Endothelial cell of umbilical vein (primary cell): ENCODE measurements around the gene KIF3A. TPM values are rescaled to one million over a fixed set of nuclear protein-coding genes. Genes with fewer than 3 reads are reported as not detected.

ENCODE experiments used
- BruUV-seq: library from RNA; stranded (reverse); fragments of 400-500 nt; replicated peaks from 2 replicates; lab custom pipeline; 2021; lab: Mats Ljungman, UMichigan
- CTCF ChIA-PET: fragments of 300-600, 350-600 bp; sonication (Branson Sonifier 250); formaldehyde crosslinking; loops from one replicate; lab custom pipeline; 2021; ENCODE audit warnings: antibody characterized with exemption, inconsistent platforms; lab: Charles Lee
- POLR2A ChIA-PET: fragments of 300-600, 350-600 bp; sonication (Branson Sonifier 250); formaldehyde crosslinking; loops from one replicate; lab custom pipeline; 2021; ENCODE audit warnings: antibody characterized with exemption, inconsistent platforms; lab: Charles Lee
- DNase-seq: peaks from one replicate; pipeline ENCODE4 v3.0.0-alpha.2; 2011; ENCODE audit warnings: low read depth, low spot score
- FAIRE-seq: peaks from 2 replicates; lab custom pipeline; 2011; peaks lifted over from hg19 to GRCh38; lab: Jason Lieb, UNC
- H2AFZ ChIP-seq: 2 replicates; pipeline ENCODE4 v1.6.0; 2012; ENCODE audit warnings: low read depth, low read length, control low read depth, inconsistent platforms
- H3K27ac ChIP-seq: 2 replicates; pipeline ENCODE4 v1.5.1; 2011; ENCODE audit warnings: low read depth, mild to moderate bottlenecking, control low read depth, low read length, moderate library complexity; ENCODE audit not compliant: insufficient read depth
- H3K27me3 ChIP-seq, 2 experiments: 2 replicates each; pipeline versions ENCODE4 v1.6.0 to v1.6.1; 2011; ENCODE audit warnings: low read length in 2 of 2, mixed read lengths in 1 of 2; ENCODE audit not compliant: control insufficient read depth in 2 of 2, insufficient read depth in 2 of 2
- H3K36me3 ChIP-seq, 2 experiments: 2 replicates in 1 of 2; 3 replicates in 1 of 2; pipeline ENCODE4 v1.5.1; 2011; ENCODE audit warnings: low read length in 2 of 2, mild to moderate bottlenecking in 1 of 2, moderate library complexity in 1 of 2; ENCODE audit not compliant: control insufficient read depth in 2 of 2, insufficient read depth in 2 of 2; ENCODE audit errors: extremely low read depth in 1 of 2
- H3K4me1 ChIP-seq: 3 replicates; pipeline ENCODE4 v1.5.1; 2011; ENCODE audit warnings: mild to moderate bottlenecking, low read length; ENCODE audit not compliant: control insufficient read depth, insufficient read depth; ENCODE audit errors: extremely low read depth
- H3K4me2 ChIP-seq: 2 replicates; pipeline ENCODE4 v1.6.1; 2011; ENCODE audit warnings: low read length, control low read depth, mixed read lengths; ENCODE audit not compliant: insufficient read depth
- H3K4me3 ChIP-seq, 3 experiments: fragments of 200-600 bp in 1 of 3; sonication (generic), shearing (Covaris generic) in 1 of 3; replicated peaks in 1 of 3; 2 replicates each; pipeline ENCODE4 v1.5.1; 2011 to 2016; ENCODE audit warnings: control low read depth in 3 of 3, low read length in 3 of 3, mild to moderate bottlenecking in 2 of 3, inconsistent platforms in 1 of 3, low read depth in 1 of 3, moderate library complexity in 1 of 3; ENCODE audit not compliant: insufficient read depth in 1 of 3
- H3K79me2 ChIP-seq: 2 replicates; pipeline ENCODE4 v1.6.0; 2012; ENCODE audit warnings: low read length, inconsistent platforms; ENCODE audit not compliant: control insufficient read depth, insufficient read depth
- H3K9ac ChIP-seq: replicated peaks from 2 replicates; pipeline ENCODE3; 2011; ENCODE audit warnings: low read length, control low read depth; ENCODE audit not compliant: insufficient read depth; ENCODE audit errors: extremely low read depth
- H3K9me1 ChIP-seq: replicated peaks from 3 replicates; pipeline ENCODE4 v1.6.0; 2011; ENCODE audit warnings: mild to moderate bottlenecking, low read length; ENCODE audit not compliant: control insufficient read depth, insufficient read depth; ENCODE audit errors: extremely low read depth
- H3K9me3 ChIP-seq: replicated peaks from 2 replicates; pipeline ENCODE4 v1.5.1; 2012; ENCODE audit warnings: low read length, inconsistent platforms; ENCODE audit not compliant: control insufficient read depth, insufficient read depth
- H4K20me1 ChIP-seq: replicated peaks from 2 replicates; pipeline ENCODE3; 2011; ENCODE audit warnings: mild to moderate bottlenecking, low read length; ENCODE audit not compliant: control insufficient read depth, insufficient read depth; ENCODE audit errors: extremely low read depth
- EZH2 ChIP-seq: IDR thresholded peaks from 2 replicates; pipeline ENCODE4 v1.6.1; 2012; ENCODE audit warnings: borderline replicate concordance, low read depth, mild to moderate bottlenecking, moderate library complexity, low read length, inconsistent platforms; ENCODE audit not compliant: severe bottlenecking
- FOS ChIP-seq: IDR thresholded peaks from 2 replicates; pipeline ENCODE4 v1.6.1; 2011; ENCODE audit warnings: mild to moderate bottlenecking, low read length, moderate library complexity, borderline replicate concordance; ENCODE audit not compliant: insufficient read depth
- GATA2 ChIP-seq: IDR thresholded peaks from 2 replicates; pipeline ENCODE4 v1.7.0; 2011; ENCODE audit warnings: low read depth, mild to moderate bottlenecking, moderate library complexity, mixed read lengths, low read length; ENCODE audit not compliant: insufficient read length, insufficient read depth
- JUN ChIP-seq: IDR thresholded peaks from 2 replicates; pipeline ENCODE4 v1.6.1; 2011; ENCODE audit warnings: borderline replicate concordance, low read depth; ENCODE audit not compliant: insufficient read length, insufficient read depth
- MYC ChIP-seq: IDR thresholded peaks from one replicate; pipeline ENCODE4 v1.6.1; 2011; ENCODE audit warnings: mild to moderate bottlenecking, low read depth, low read length
- POLR2A ChIP-seq: IDR thresholded peaks from 2 replicates; pipeline ENCODE4 v1.6.1; 2012; ENCODE audit warnings: low read depth, mild to moderate bottlenecking, control low read depth, low read length
- POLR2AphosphoS5 ChIP-seq: IDR thresholded peaks from 2 replicates; pipeline ENCODE4 v1.6.1; 2012; ENCODE audit warnings: low read depth, mild to moderate bottlenecking, control low read depth, low read length, moderate library complexity; ENCODE audit not compliant: insufficient read depth
- dilution Hi-C: fragments of 300-500 bp; cut with MboI; formaldehyde crosslinking; loops from one replicate; pipeline ENCODE4 v1.15.0; 2019; ENCODE audit warnings: low sequenced_read_pairs; ENCODE audit not compliant: extremely low pct_ligation_motif_present
- intact Hi-C: fragments of 100-400 bp; cut with micrococcal nuclease; formaldehyde crosslinking; loops from one replicate; pipeline ENCODE4 v1.10.0; 2022
- polyA plus RNA-seq, 4 experiments: library from polyadenylated mRNA; depleted of rRNA in 3 of 4; stranded (reverse) in 3 of 4; unstranded in 1 of 4; fragments of >200 nt; gene quantifications; 2 replicates each; pipeline versions ENCODE4 v1.2.1 to v1.2.3, GENCODE V29; 2011 to 2012; ENCODE audit warnings: missing spikeins in 1 of 4
- total RNA-seq: library from RNA; stranded (reverse); gene quantifications from 2 replicates; pipeline ENCODE4 v1.2.3, GENCODE V29; 2021
- TF ChIP-seq, protein P1 (sequence below), 2 donors: IDR thresholded peaks; 1 replicate in 1 of 2; 2 replicates in 1 of 2; pipeline ENCODE4 v1.5.1; 2011; ENCODE audit warnings: low read length in 2 of 2, mild to moderate bottlenecking in 2 of 2, moderate library complexity in 2 of 2, control low read depth in 1 of 2, inconsistent platforms in 1 of 2, low read depth in 1 of 2; ENCODE audit not compliant: insufficient read depth in 1 of 2; ENCODE audit errors: extremely low read depth in 1 of 2
- TF ChIP-seq, protein P2 (sequence below): IDR thresholded peaks from 2 replicates; pipeline ENCODE4 v1.6.1; 2011; ENCODE audit not compliant: insufficient read depth, insufficient read length

Gene KIF3A
- total and polyA plus RNA-seq, 2 donors (not counting 3 experiments of a cell fraction or from before 2014, with no cell fraction given): 3.3 to 11.2 TPM

DNA sequence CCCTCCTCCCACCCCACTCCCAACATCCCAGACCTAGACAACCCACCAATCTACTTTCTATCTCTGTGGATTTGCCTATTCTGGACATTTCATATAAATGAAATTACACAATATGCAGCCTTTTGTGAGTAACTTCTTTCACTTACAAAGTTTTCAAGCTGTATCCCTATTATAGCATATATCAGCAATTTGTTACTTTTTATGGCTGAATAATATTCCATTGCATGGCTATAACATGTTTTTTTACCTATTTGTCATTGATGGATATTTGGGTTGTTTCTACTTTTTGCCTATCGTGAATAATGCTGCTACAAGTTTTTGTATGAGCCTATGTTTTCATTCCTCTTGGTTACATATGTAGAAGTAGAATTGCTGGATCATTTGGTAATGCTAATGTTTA is 1.9 kb upstream of the KIF3A start:
- no peak overlapping the region for H2AFZ ChIP-seq
- no peaks in the 10 kb centered on the region for H3K9me3 ChIP-seq
- DNase-seq (no peak), FAIRE-seq (no peak)
- intact Hi-C loops (loop anchor here (5.0 kb wide), 1 partner anchor 128 kb away; the partner anchor contains the start of genes GDF9 and UQCRQ), dilution Hi-C loops (no loop called here)
- no peak overlapping the region for H3K27ac ChIP-seq
- H3K36me3 ChIP-seq: no peaks in the 10 kb centered on the region
- no TSS peak for BruUV-seq
- no peak overlapping the region for H3K9ac ChIP-seq
- TF ChIP-seq MYC (no peak), POLR2AphosphoS5 (no peak), JUN (no peak), POLR2A (no peak), FOS (no peak), GATA2 (no peak), EZH2 (no peak)
- TF ChIP-seq, protein P1, sequence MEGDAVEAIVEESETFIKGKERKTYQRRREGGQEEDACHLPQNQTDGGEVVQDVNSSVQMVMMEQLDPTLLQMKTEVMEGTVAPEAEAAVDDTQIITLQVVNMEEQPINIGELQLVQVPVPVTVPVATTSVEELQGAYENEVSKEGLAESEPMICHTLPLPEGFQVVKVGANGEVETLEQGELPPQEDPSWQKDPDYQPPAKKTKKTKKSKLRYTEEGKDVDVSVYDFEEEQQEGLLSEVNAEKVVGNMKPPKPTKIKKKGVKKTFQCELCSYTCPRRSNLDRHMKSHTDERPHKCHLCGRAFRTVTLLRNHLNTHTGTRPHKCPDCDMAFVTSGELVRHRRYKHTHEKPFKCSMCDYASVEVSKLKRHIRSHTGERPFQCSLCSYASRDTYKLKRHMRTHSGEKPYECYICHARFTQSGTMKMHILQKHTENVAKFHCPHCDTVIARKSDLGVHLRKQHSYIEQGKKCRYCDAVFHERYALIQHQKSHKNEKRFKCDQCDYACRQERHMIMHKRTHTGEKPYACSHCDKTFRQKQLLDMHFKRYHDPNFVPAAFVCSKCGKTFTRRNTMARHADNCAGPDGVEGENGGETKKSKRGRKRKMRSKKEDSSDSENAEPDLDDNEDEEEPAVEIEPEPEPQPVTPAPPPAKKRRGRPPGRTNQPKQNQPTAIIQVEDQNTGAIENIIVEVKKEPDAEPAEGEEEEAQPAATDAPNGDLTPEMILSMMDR (IDR thresholded peaks at IDR 0.05; ENCODE audit: extremely low read depth in 1 of 2, insufficient read depth in 1 of 2, low read depth in 1 of 2, low read length in 2 of 2): no peak
- TF ChIP-seq, protein P2, sequence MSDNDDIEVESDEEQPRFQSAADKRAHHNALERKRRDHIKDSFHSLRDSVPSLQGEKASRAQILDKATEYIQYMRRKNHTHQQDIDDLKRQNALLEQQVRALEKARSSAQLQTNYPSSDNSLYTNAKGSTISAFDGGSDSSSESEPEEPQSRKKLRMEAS: no peak
- peaks cover 2 to 6% of the 10 kb centered on the region in 2 experiments for H3K27me3 ChIP-seq
- ChIA-PET CTCF (no interaction called here), POLR2A (no interaction called here)
- H3K9me1 ChIP-seq: no peaks in the 10 kb centered on the region
- peaks cover 4% of the 10 kb centered on the region for H3K79me2 ChIP-seq
- no peak overlapping the region for H3K4me3 ChIP-seq
- no peaks in the 10 kb centered on the region for H4K20me1 ChIP-seq
- H3K4me2 ChIP-seq: no peak overlapping the region
- peaks cover 11% of the 10 kb centered on the region for H3K4me1 ChIP-seq
